ENCODE results near the gene SIGLEC15. TPM values are rescaled to one million over a fixed set of nuclear protein-coding genes. Genes with fewer than 3 reads are reported as not detected.
"Not testable (repeated sequence)": the region's sequence is repeated elsewhere in the genome, so short reads cannot be mapped to it uniquely, and the experiment has no call there.

SIGLEC15 gene
- polyA plus RNA-seq (ENCODE audit: insufficient read length in 4 of 4) = under 1 TPM; 0.35 to 0.81 (median 0.46) TPM

- no peak for DNase-seq (ENCODE audit: low read depth in 4 of 4, low spot score in 2 of 4)
Measured at GRCh38 chr18:45825258-45826044, at the start of gene SIGLEC15. SIGLEC15 (plus strand) TSS chr18:45825675; CDS start chr18:45825729, 54 bp downstream.

GRCh38 chr18:45775743-45776142 lies 49.7 kb upstream of the SIGLEC15 start:
- DNase-seq (ENCODE audit: low read depth in 4 of 4, low spot score in 2 of 4) = peak in 1 of 4 donors; percentile 23

DNA sequence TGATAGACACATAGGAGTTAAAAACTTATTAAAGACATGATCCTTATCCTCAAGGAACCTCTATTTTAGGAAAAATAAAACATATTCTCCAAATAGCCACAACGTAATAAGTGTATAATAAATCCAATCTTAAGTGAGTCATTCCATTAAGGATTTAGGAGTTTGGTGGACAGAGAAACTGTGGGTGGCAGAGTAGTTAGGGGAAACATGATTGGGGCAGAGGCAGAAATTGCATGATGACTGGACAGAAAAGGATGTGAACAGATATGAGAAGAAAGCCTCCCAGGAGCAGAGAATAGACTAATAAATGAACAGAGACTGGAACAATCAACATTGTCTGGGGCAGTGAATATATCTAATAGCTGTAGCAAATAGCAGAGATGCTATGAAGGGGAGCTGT lies 48.1 kb upstream of the SIGLEC15 start:
- DNase-seq (ENCODE audit: low read depth in 4 of 4, low spot score in 2 of 4) = no peak

GRCh38 chr18:45780568-45780967 lies 44.9 kb upstream of the SIGLEC15 start:
- DNase-seq (ENCODE audit: low read depth in 4 of 4, low spot score in 2 of 4) = no peak

DNA sequence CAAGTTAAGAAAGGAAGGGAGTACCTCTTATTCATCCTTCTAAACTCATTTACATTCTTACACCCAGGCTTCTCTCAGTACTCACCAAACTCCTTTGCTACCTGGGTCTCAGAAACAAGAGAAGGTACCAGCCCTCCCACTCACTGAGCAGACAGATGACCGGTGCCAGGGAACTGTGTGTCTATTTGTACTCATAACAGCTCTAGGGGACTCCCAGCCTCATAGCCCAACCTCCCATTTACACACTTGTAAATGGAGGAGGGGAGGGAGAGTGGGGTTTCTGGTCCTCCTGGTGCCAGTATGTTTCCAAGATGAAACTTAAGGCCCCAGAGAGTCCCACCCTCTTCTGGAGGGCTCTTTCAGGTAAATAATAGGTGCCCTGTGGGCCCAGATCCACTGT lies 42.8 kb upstream of the SIGLEC15 start:
- no peak for DNase-seq (ENCODE audit: low read depth in 4 of 4, low spot score in 2 of 4)

- no peak for DNase-seq (ENCODE audit: low read depth in 4 of 4, low spot score in 2 of 4)
Measured at GRCh38 chr18:45783097-45784075, 42.1 kb upstream of the SIGLEC15 start.

DNA sequence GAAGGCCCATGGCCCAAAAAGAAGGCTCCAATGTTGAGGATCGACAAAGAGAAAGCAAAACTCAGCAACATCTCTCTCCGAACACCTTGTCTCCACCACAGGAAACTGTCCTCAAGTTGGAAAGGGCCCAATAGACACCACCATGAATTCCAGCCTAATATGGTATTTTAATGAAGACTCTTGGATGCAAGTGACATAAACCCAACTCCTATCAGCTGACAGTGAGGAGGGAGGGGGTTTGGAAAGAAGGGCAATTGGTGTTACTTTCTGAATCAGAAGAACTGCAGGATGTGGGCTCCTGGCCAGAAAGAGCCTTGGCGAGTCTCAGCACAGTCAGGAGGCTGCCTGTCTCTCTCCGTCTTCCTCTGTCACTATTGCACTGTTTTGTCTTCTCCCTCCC lies 40.3 kb upstream of the SIGLEC15 start:
- no peak for DNase-seq (ENCODE audit: low read depth in 4 of 4, low spot score in 2 of 4)

- no peak for DNase-seq (ENCODE audit: low read depth in 4 of 4, low spot score in 2 of 4)
Measured at GRCh38 chr18:45786941-45787340, 38.5 kb upstream of the SIGLEC15 start.

DNA sequence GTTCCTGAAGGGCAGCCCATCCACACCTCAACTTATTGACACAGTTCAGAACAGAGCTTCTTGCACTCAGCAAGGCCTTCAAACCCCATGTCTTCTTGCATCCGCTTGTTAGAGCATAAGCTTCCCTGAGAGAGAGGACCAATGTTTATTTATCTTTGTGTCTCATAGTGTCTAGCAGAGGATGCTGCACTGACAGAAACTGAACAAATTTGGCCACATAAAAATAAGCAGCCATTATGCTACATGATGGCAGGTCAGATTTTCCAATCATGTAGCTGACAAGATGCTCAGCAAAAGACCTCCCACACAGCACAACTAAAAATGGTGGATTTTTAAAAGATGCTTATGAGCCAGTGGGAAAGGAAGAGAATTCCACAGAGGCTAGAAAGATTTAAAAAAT lies 38.1 kb upstream of the SIGLEC15 start:
- DNase-seq (ENCODE audit: low read depth in 4 of 4, low spot score in 2 of 4) = no peak

DNA sequence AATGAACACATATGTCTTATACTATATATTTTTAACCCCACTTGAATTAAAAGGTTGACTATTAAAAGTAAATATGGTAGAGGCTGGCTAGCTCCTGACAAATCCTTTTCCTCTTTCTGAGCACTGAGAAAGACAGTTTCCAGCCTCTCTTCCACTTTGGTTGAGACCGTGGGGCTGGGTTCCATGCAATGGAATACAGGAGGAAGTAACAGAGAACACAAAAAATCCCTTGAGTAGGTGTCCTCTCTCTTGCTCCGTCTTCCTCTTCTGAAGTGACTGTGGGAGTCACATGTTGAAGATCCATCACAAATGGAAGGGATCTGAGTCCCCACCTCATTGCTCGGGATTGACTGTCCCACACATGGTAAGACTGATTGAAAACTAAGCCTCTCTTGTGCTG lies 36.6 kb upstream of the SIGLEC15 start:
- DNase-seq (ENCODE audit: low read depth in 4 of 4, low spot score in 2 of 4) = no peak

DNA sequence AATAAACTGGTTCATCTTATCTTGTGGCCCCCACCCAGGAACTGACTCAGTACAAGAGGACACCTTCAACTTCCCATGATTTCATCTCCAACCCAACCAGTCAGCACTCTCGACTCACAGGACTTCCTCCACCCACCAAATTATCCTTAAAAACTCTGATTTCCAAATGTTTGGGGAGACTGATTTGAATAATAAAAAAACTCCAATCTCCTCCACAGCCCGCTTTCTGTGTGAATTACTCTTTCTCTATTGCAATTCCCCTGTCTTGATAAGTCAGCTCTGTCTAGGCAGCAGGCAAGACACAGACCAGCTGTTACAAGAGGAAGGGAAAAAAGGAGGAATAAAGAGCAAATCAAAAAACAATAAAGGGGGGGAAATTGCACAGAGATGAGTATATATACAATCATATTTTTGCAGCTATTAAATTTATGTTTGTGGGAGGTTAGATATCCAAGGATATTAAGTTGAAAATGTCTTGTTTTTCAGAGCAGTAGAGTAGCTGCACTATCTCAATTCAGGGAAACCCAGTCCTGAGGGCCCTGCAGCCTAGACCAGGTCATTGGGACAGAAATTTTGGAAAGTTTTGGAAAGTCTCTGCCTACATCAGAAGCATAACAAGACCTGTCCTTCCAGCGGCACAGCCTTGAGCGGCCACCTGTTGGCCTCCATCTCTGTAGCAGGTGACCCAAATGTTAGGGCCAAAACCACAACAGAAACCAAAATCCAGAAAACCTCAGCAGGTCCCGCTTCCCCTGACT lies 32.8 kb upstream of the SIGLEC15 start:
- DNase-seq (ENCODE audit: low read depth in 4 of 4, low spot score in 2 of 4) = no peak

GRCh38 chr18:45793264-45793965 lies 32.1 kb upstream of the SIGLEC15 start:
- no peak for DNase-seq (ENCODE audit: low read depth in 4 of 4, low spot score in 2 of 4)

DNA sequence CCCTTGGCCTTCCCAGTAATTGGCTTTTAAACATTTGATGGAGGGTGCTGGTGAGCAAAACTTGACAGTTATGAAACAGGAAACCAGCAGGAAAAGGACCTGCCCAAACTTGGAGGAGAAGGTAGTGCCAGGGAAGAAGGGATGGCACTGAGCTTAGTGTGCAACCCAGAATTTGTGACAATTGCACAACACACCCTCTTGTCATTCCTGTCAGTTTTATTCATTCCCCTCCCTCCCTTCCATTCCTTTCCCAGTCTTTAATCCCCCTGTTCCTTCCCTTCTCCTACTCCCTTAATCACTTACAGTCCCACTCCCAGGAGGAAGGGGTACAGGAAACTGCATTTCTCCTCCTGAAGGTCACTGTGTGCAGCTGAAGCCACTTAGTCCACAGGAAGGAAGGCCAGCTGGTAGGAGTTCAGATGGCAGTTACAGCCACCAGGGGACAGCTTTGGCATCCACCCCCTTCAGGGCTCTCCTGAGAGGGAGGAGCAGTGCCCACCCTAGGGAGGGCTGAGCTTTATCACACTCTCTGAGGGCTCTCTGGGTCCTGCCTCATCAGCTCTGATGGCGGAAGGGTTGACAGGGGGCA lies 24.0 kb upstream of the SIGLEC15 start:
- DNase-seq (ENCODE audit: low read depth in 4 of 4, low spot score in 2 of 4) = no peak

DNA sequence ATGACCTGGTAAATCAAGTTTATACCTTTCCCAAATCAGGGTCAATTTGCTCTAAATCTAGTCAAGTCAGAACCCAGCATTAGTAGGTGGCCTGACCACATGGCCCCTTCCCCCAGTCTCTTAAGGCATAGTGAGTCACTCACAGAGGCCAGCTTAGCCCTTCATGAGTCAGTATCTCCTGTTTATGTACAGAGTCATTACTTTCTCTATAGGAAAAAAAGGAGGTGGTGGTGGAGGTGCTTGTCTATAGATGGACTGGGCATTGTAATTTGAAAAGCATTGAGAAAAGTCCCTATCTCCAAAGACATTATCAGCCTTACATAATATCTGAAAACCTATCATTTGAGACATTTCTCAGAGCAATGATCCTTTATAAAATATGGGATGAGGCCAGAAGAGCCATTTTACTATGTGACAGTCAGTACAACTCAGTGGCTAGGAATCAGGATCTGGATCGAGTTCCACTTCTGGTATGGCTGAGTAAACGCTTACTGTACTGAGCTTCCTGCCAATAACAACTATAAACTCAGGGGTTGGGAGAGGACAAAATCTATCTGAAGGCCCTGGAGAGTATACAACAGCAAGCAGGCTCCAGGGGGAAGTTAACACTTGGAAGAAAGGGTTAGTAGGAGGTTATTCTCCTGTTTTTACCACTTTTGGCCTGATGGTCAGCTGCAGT lies 22.5 kb upstream of the SIGLEC15 start:
- no peak for DNase-seq (ENCODE audit: low read depth in 4 of 4, low spot score in 2 of 4)

- DNase-seq (ENCODE audit: low read depth in 4 of 4, low spot score in 2 of 4) = no peak
Measured at GRCh38 chr18:45805551-45805950, 19.9 kb upstream of the SIGLEC15 start.

DNA sequence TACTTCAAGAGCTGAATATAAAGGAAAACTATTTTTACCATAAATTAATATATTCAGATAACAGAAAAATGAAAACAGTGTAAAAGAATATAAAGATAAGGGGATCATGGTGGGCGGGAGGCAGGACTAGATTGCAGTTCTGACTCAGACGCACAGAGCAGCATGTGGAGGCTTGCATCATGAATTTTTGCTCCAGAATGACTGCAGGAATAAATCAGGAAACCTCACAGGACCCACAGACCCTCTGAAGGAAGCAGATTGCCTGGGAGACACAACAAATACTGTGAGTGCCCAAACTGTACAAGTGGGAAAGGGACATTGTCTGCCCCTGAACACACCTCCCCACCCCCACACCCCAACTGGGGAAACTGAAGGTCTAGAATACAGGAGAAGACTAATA lies 19.2 kb upstream of the SIGLEC15 start:
- DNase-seq (ENCODE audit: low read depth in 4 of 4, low spot score in 2 of 4) = no peak

DNA sequence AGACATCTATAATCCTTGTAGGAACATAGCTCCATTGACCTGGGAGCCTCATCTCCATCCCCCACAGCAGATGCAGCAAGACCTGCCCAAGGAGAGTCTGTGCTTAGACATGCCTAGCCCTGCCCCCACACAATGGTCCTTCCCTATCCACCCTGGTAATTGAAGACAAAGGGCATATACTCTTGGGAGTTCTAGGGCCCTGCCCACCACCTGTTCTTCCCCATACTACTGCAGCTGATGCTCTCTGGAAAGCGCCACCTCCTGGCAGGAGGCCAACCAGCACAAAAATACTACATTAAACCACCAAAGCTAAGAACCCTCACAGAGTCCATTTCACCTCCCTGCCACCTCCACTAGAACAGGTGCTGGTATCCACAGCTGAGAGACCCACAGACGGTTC lies 18.3 kb upstream of the SIGLEC15 start:
- DNase-seq (ENCODE audit: low read depth in 4 of 4, low spot score in 2 of 4) = not testable (repeated sequence)

DNA sequence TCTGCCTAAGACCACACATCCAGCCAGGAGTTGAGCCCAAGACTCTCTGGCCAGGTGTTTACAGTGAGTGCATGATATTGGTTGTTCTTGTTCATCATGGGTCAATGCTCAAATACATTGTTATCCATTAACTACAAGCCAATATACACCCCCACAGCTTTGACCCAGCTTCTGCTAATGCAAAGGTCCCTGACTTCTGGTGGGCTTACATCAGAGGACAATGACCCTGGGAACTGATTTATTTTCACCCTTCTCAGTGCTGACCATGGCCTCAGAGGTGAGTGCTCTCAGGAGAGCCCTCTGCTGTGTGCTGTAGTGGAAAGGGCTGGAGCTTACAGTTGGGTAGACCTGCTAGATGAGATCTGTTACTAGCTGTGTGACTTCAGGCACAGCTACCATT lies 10.7 kb upstream of the SIGLEC15 start:
- not testable (repeated sequence) for DNase-seq (ENCODE audit: low read depth in 4 of 4, low spot score in 2 of 4)

DNA sequence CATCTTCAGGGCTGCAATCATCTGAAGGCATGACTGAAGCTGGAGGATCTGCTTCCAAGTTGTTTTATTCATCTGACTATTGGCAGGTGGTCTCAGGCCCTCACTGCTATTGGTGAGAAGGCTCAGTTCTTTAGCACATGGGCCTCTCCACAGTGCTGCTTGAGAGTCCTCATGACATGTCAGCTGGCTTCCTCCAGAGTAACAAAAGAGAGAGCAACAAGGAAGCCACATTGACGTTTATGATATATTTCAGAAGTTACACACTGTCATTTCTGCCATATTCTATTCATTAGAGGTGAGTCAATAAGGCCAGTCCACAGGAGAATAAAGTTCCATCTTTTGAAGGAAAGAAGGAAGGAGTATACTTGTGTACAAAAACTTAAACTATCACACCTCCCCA lies 7.9 kb upstream of the SIGLEC15 start:
- DNase-seq (ENCODE audit: low read depth in 4 of 4, low spot score in 2 of 4) = no peak
